ENCODE results near the gene PLPP1. TPM values are rescaled to one million over a fixed set of nuclear protein-coding genes. Genes with fewer than 3 reads are reported as not detected.

The PLPP1 gene
- total and polyA plus RNA-seq, 3 donors from 2014 or later, result 64.7 to 111 (median 66.7) TPM

- H3K27me3 ChIP-seq, result no peaks in the 10 kb centered on the region
- WGBS, 2 donors, result 97 to 100% methylated on average over 2 of the region's 2 CpGs
- H3K4me3 ChIP-seq, result no peak overlapping the region
- no peak for DNase-seq
- no peaks in the 10 kb centered on the region for H3K4me1 ChIP-seq
- intact Hi-C loops (cut with DNase I; ENCODE audit: low total_unique reads), result no loop called here
- TF ChIP-seq POLR2A (IDR thresholded peaks at IDR 0.05), result no peak
- no peak for TF ChIP-seq CTCF (IDR thresholded peaks at IDR 0.05)
- H3K27ac ChIP-seq, result no peak overlapping the region
- H3K9me3 ChIP-seq, result no peaks in the 10 kb centered on the region
- no peaks in the 10 kb centered on the region for H3K36me3 ChIP-seq (ENCODE audit: low read depth, missing control alignments)
Measured at GRCh38 chr5:55451976-55452375, 82.8 kb downstream of the PLPP1 start.

- WGBS, 2 donors, result 84 to 87% methylated on average over 4 of the region's 4 CpGs
- H3K4me3 ChIP-seq, result no peak overlapping the region
- TF ChIP-seq CTCF (IDR thresholded peaks at IDR 0.05) (no peak), POLR2A (IDR thresholded peaks at IDR 0.05) (no peak)
- no peaks in the 10 kb centered on the region for H3K36me3 ChIP-seq (ENCODE audit: low read depth, missing control alignments)
- intact Hi-C loops (cut with DNase I; ENCODE audit: low total_unique reads), result no loop called here
- no peaks in the 10 kb centered on the region for H3K27me3 ChIP-seq
- H3K27ac ChIP-seq, result no peak overlapping the region
- H3K4me1 ChIP-seq, result no peaks in the 10 kb centered on the region
- H3K9me3 ChIP-seq, result no peaks in the 10 kb centered on the region
- DNase-seq, result no peak
Measured at GRCh38 chr5:55450050-55450765, 84.6 kb downstream of the PLPP1 start.

DNA sequence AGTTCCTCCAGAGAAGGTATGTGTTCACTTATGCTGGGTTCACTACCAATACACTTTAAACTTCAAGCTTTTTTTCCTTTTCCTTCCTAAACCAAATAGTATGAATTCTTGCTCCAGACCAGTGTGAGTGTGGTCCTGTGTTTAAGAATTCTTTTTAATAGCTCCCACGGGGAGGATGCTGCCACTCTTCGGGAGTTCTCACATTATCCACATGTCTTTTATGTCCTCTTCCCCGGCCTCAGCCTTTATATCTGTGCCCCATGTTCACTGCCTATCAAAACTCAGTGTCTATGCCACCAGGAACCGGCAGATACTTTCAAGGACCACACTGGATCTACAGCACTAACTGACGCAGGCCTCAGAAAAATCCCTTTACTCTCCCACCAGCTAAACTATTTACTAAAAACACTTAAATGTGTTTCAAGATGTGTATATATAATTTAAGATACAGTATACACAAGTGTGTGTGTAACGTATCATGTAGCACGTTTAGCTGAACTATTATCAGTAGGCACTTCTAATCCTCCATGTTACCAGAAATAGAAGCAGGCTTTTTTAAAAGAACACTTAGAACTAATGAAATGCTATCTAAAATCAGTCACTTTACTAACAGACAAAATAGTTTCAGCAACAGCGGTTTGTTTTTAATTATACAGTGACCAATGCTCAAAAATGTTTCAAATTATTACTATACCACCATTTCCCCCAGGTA, 88.0 kb downstream of the PLPP1 start:
- TF ChIP-seq CTCF (IDR thresholded peaks at IDR 0.05), result no peak
- TF ChIP-seq POLR2A (IDR thresholded peaks at IDR 0.05), result no peak
- Histone ChIP-seq H3K36me3 (ENCODE audit: low read depth, missing control alignments) (no peaks in the 10 kb centered on the region), H3K27me3 (no peaks in the 10 kb centered on the region), H3K27ac (no peak overlapping the region), H3K4me3 (no peak overlapping the region), H3K9me3 (no peaks in the 10 kb centered on the region), H3K4me1 (no peaks in the 10 kb centered on the region)
- intact Hi-C loops (cut with DNase I; ENCODE audit: low total_unique reads), result no loop called here
- 50 to 53% methylated on average over 8 of the region's 8 CpGs for WGBS, 2 donors
- DNase-seq, result no peak

- H3K9me3 ChIP-seq, result no peaks in the 10 kb centered on the region
- TF ChIP-seq CTCF (IDR thresholded peaks at IDR 0.05) (no peak), POLR2A (IDR thresholded peaks at IDR 0.05) (no peak)
- no peaks in the 10 kb centered on the region for H3K4me1 ChIP-seq
- H3K4me3 ChIP-seq, result no peak overlapping the region
- no peak overlapping the region for H3K27ac ChIP-seq
- DNase-seq, result no peak
- 89 to 94% methylated on average over 3 of the region's 3 CpGs for WGBS, 2 donors
- intact Hi-C loops (cut with DNase I; ENCODE audit: low total_unique reads), result no loop called here
- no peaks in the 10 kb centered on the region for H3K27me3 ChIP-seq
- H3K36me3 ChIP-seq (ENCODE audit: low read depth, missing control alignments), result no peaks in the 10 kb centered on the region
Measured at GRCh38 chr5:55445791-55446190, 89.0 kb downstream of the PLPP1 start.

Data from testis (tissue), 3 donors.